Ovary (tissue), 9 donors: ENCODE measurements around the gene PRDX5. TPM values are rescaled to one million over a fixed set of nuclear protein-coding genes. Genes with fewer than 3 reads are reported as not detected.
"Not testable (repeated sequence)": the region's sequence is repeated elsewhere in the genome, so short reads cannot be mapped to it uniquely, and the experiment has no call there.

Experiments used
- DNase-seq, 5 donors: peaks; one replicate each; pipeline ENCODE4 v3.0.0-alpha.2; 2019 to 2020
- H3K27ac ChIP-seq, 2 donors: fragments of 200-600 bp; one replicate each; pipeline versions ENCODE4 v1.5.1 to v1.8.0; 2019 to 2022
- H3K27me3 ChIP-seq: fragments of 200-600 bp; one replicate; pipeline ENCODE4 v1.8.0; 2022
- H3K36me3 ChIP-seq: fragments of 200-600 bp; sonication (generic); one replicate; pipeline ENCODE4 v1.5.1; 2019
- H3K4me1 ChIP-seq: one replicate; pipeline ENCODE4 v1.8.1; 2013; ENCODE audit warnings: mild to moderate bottlenecking, moderate library complexity; ENCODE audit not compliant: insufficient read depth
- H3K4me3 ChIP-seq: fragments of 200-600 bp; sonication (generic); one replicate; pipeline ENCODE4 v1.5.1; 2017
- H3K9me3 ChIP-seq, 2 donors: fragments of 200-600 bp in 1 of 2; sonication (generic) in 1 of 2; one replicate each; pipeline versions ENCODE4 v1.5.1 to v1.8.1; 2013 to 2019; ENCODE audit warnings: mild to moderate bottlenecking in 1 of 2, moderate library complexity in 1 of 2
- CTCF ChIP-seq, 3 donors: fragments of 450-650 bp in 2 of 3; fragments of 200-600 bp in 1 of 3; IDR thresholded peaks; one replicate each; pipeline versions ENCODE4 v1.5.1 to v1.8.0; 2016 to 2022; ENCODE audit warnings: antibody characterized with exemption in 3 of 3, mild to moderate bottlenecking in 1 of 3
- EP300 ChIP-seq: sonication (generic); formaldehyde crosslinking; IDR thresholded peaks from one replicate; pipeline ENCODE4 v1.6.1; 2017; ENCODE audit warnings: antibody characterized with exemption
- POLR2A ChIP-seq: fragments of 450-650 bp; IDR thresholded peaks from one replicate; pipeline ENCODE4 v1.6.1; 2017; ENCODE audit warnings: antibody characterized with exemption, mild to moderate bottlenecking, moderate library complexity
- WGBS, 3 donors: extraction: QIAGEN DNeasy Blood & Tissue Kit in 1 of 3; methylation state at CpG; one replicate each; pipeline versions ENCODE4 v1.1.5 to v1.1.7; 2013 to 2017; 5-methylcytosine and 5-hydroxymethylcytosine counted together
- intact Hi-C, 4 donors: fragments of 100-400 bp; cut with DNase I; formaldehyde crosslinking; loops; one replicate each; pipeline versions ENCODE4 v1.11.0 to v1.15.1; 2022 to 2023
- polyA plus RNA-seq, 2 donors: library from polyadenylated mRNA; stranded (reverse); fragments of 200-250 nt in 1 of 2; fragments of 350-450 nt in 1 of 2; fragmentation: Illumina TruSeq in 1 of 2; extraction: RNeasy Lipid Tissue Mini Kit (QIAGEN cat#74804) in 1 of 2; gene quantifications; one replicate each; pipeline ENCODE4 v1.2.3, GENCODE V29; 2013 to 2014
- total RNA-seq, 7 donors: library from RNA; depleted of rRNA in 2 of 7; stranded (reverse); fragments of >200 nt in 2 of 7; fragmentation: NEBNext Ultra II Directional in 3 of 7; extraction: Animal tissue kit (Norgen Biotek cat#: 25700) in 3 of 7; gene quantifications; one replicate each; pipeline versions ENCODE4 v1.1.0 to v1.2.4, GENCODE V29; 2016 to 2023
- donor health status: DM: no; HTN: no; CAD: no; lungs with moderate emphysema.
- donor health status: DM: no; HTN: no; CAD: no.
- donor health status: Bipolar disorder and iron deficiency.
- donor health status: DM: yes; HTN: yes; CAD: no.
- donor health status: DM: no; HTN: no; CAD: no.
- donor health status: DM: yes; HTN: yes; CAD: no.

PRDX5 gene
- total and polyA plus RNA-seq, 9 donors, result 160 to 400 (median 225) TPM

- no peaks in the 10 kb centered on the region for H3K27me3 ChIP-seq
- H3K4me3 ChIP-seq, result no peak overlapping the region
- no peaks in the 10 kb centered on the region for H3K36me3 ChIP-seq
- no peak for TF ChIP-seq EP300
- TF ChIP-seq POLR2A, result no peak
- no peak for TF ChIP-seq CTCF (IDR thresholded peaks at IDR 0.05)
- H3K4me1 ChIP-seq, result peaks cover 6% of the 10 kb centered on the region
- intact Hi-C loops, result no loop called here
- no peaks in the 10 kb centered on the region for H3K9me3 ChIP-seq
- H3K27ac ChIP-seq, result peak overlapping the region in 1 of 2 donors; percentile 74
- DNase-seq, result no peak
- WGBS, 3 donors, result 66 to 81% (median 75%) methylated on average over 19 of the region's 19 CpGs
Measured at GRCh38 chr11:64314146-64314804, 3.6 kb upstream of the PRDX5 start.

GRCh38 chr11:64314805-64315561 is 2.9 kb upstream of the PRDX5 start:
- Histone ChIP-seq H3K4me1 (peaks cover 9% of the 10 kb centered on the region), H3K36me3 (no peaks in the 10 kb centered on the region), H3K4me3 (no peak overlapping the region), H3K9me3 (no peaks in the 10 kb centered on the region), H3K27me3 (no peaks in the 10 kb centered on the region), H3K27ac (no peak overlapping the region)
- TF ChIP-seq POLR2A (no peak), CTCF (IDR thresholded peaks at IDR 0.05) (no peak), EP300 (no peak)
- WGBS, 3 donors, result 81 to 88% (median 85%) methylated on average over 21 to 24 of the region's 24 CpGs
- intact Hi-C loops, result loop anchor here in 1 of 4 donors (5.0 kb wide), 1 partner anchor 42 kb away; the partner anchor contains the start of gene RPS6KA4
- DNase-seq, result peak in 2 of 5 donors; percentile 35 to 38

- WGBS, 3 donors, result 61 to 71% (median 64%) methylated on average over 24 to 25 of the region's 25 CpGs
- not testable (repeated sequence) for H3K27ac ChIP-seq, H3K27me3 ChIP-seq, H3K4me3 ChIP-seq, H3K9me3 ChIP-seq, H3K4me1 ChIP-seq, H3K36me3 ChIP-seq
- peak in 2 of 5 donors; percentile 42 to 44 for DNase-seq
- intact Hi-C loops, result loop anchor here in 1 of 4 donors (5.0 kb wide), 1 partner anchor 41 kb away; the partner anchor contains the start of gene RPS6KA4
Measured at GRCh38 chr11:64315667-64316526, 2.0 kb upstream of the PRDX5 start.

GRCh38 chr11:64316672-64317324 is 1.1 kb upstream of the PRDX5 start:
- intact Hi-C loops, result loop anchor here in 1 of 4 donors (5.0 kb wide), 1 partner anchor 41 kb away; the partner anchor contains the start of gene RPS6KA4
- Histone ChIP-seq H3K27me3 (no peaks in the 10 kb centered on the region), H3K4me3 (peak overlapping the region; percentile 65), H3K9me3 (no peaks in the 10 kb centered on the region), H3K4me1 (peaks cover 9% of the 10 kb centered on the region), H3K36me3 (no peaks in the 10 kb centered on the region), H3K27ac (peak overlapping the region; percentile 81 to 99)
- TF ChIP-seq CTCF (IDR thresholded peaks at IDR 0.05) (no peak), POLR2A (no peak), EP300 (no peak)
- 4 to 6% (median 5%) methylated on average over 32 of the region's 32 CpGs for WGBS, 3 donors
- peak in 2 of 5 donors; percentile 61 to 70 for DNase-seq
